Fibroblast of skin of left biceps (primary cell): ENCODE results near the gene TTC28.

Experiments used
- DNase-seq, 2 experiments: peaks; one replicate each; pipeline ENCODE4 v3.0.0-alpha.2; 2013; ENCODE audit warnings: low read depth in 2 of 2

The TTC28 gene

GRCh38 chr22:28442264-28442710, 237.4 kb downstream of the TTC28 start:
- no peak for DNase-seq

GRCh38 chr22:28441720-28442263, 237.8 kb downstream of the TTC28 start:
- DNase-seq = no peak

- no peak for DNase-seq
Measured at GRCh38 chr22:28440592-28441390, 238.8 kb downstream of the TTC28 start.

GRCh38 chr22:28438183-28438768, 241.4 kb downstream of the TTC28 start:
- no peak for DNase-seq

- DNase-seq = no peak
Measured at GRCh38 chr22:28435982-28436381, 243.7 kb downstream of the TTC28 start.

- no peak for DNase-seq
Measured at GRCh38 chr22:28435140-28435768, 244.4 kb downstream of the TTC28 start.

- no peak for DNase-seq
Measured at GRCh38 chr22:28430466-28431025, 249.1 kb downstream of the TTC28 start.

GRCh38 chr22:28429711-28430110, 249.9 kb downstream of the TTC28 start:
- DNase-seq = no peak

GRCh38 chr22:28428271-28428670, 251.4 kb downstream of the TTC28 start:
- DNase-seq = no peak

GRCh38 chr22:28426346-28427132, 253.1 kb downstream of the TTC28 start:
- DNase-seq = no peak

GRCh38 chr22:28425211-28425610, 254.4 kb downstream of the TTC28 start:
- DNase-seq = no peak

- no peak for DNase-seq
Measured at GRCh38 chr22:28424427-28425080, 255.1 kb downstream of the TTC28 start.

GRCh38 chr22:28419919-28420318, 259.7 kb downstream of the TTC28 start:
- DNase-seq = no peak

GRCh38 chr22:28418008-28418407, 261.6 kb downstream of the TTC28 start:
- DNase-seq = no peak

GRCh38 chr22:28417431-28417830, 262.2 kb downstream of the TTC28 start:
- no peak for DNase-seq

GRCh38 chr22:28414913-28415312, 264.7 kb downstream of the TTC28 start:
- DNase-seq = no peak

GRCh38 chr22:28413612-28414399, 265.8 kb downstream of the TTC28 start:
- no peak for DNase-seq

- no peak for DNase-seq
Measured at GRCh38 chr22:28412109-28412508, 267.5 kb downstream of the TTC28 start.

GRCh38 chr22:28411125-28411524, 268.5 kb downstream of the TTC28 start:
- DNase-seq = no peak
